ENCODE results near the gene IFITM2.

DNA sequence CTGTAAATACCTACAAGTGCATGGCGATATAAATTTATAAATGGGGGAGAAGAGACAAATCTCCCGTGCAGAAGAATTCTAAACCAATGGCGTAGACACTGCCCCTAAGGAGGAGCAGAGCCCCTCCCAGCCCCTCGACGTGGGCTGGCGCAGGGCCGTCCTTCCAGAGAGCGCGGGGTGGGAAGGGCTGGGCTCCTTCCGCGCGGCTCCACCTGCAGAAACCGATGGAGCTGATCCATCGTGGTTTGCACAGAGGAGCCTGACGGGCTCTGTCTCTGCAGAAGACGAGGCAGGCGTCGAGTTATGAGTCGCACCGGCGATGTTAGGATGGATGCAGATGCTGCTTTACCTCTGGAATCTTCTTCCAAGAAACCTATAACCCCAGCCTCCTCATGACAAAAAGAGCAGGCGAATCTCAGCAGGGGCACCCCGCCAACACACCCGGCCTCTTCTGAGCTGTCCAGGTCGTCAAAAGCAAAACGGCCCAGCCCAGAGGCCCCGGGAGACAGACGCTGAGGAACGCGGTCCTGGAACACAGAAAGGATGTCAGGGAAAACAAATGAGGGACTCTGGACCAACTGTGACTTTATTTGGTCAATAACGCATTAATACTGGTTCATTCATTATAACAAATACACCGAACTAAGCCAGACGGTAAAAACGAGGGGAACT lies 50.6 kb downstream of the IFITM2 start:
- TF ChIP-seq, protein P1, sequence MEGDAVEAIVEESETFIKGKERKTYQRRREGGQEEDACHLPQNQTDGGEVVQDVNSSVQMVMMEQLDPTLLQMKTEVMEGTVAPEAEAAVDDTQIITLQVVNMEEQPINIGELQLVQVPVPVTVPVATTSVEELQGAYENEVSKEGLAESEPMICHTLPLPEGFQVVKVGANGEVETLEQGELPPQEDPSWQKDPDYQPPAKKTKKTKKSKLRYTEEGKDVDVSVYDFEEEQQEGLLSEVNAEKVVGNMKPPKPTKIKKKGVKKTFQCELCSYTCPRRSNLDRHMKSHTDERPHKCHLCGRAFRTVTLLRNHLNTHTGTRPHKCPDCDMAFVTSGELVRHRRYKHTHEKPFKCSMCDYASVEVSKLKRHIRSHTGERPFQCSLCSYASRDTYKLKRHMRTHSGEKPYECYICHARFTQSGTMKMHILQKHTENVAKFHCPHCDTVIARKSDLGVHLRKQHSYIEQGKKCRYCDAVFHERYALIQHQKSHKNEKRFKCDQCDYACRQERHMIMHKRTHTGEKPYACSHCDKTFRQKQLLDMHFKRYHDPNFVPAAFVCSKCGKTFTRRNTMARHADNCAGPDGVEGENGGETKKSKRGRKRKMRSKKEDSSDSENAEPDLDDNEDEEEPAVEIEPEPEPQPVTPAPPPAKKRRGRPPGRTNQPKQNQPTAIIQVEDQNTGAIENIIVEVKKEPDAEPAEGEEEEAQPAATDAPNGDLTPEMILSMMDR (IDR thresholded peaks at IDR 0.05; ENCODE audit: low read depth, low read length), result no peak
- no peak for TF ChIP-seq EZH2phosphoT487 (IDR thresholded peaks at IDR 0.05; ENCODE audit: low read depth)
